ENCODE measurements around the gene IL1RAPL2. TPM values are rescaled to one million over a fixed set of nuclear protein-coding genes. Genes with fewer than 3 reads are reported as not detected.

Gene IL1RAPL2
- polyA plus RNA-seq, 1 experiment: not detected

- ChIA-PET POLR2A (no interaction called here), CTCF (no interaction called here)
- Histone ChIP-seq H3K27me3 (ENCODE audit: control insufficient read depth, insufficient read depth, low read length) (no peaks in the 10 kb centered on the region), H3K36me3 (ENCODE audit: control insufficient read depth, insufficient read depth, low read length) (no peaks in the 10 kb centered on the region), H3K4me3 (ENCODE audit: low read depth, low read length) (no peak overlapping the region)
- DNase-seq (ENCODE audit: low read depth): no peak
- no peak for TF ChIP-seq CTCF (IDR thresholded peaks at IDR 0.05; ENCODE audit: insufficient read depth, low read depth, low read length)
Observed at GRCh38 chrX:105753411-105753810, 1187.4 kb downstream of the IL1RAPL2 start.

- Histone ChIP-seq H3K36me3 (ENCODE audit: control insufficient read depth, insufficient read depth, low read length) (no peaks in the 10 kb centered on the region), H3K4me3 (ENCODE audit: low read depth, low read length) (no peak overlapping the region), H3K27me3 (ENCODE audit: control insufficient read depth, insufficient read depth, low read length) (no peaks in the 10 kb centered on the region)
- DNase-seq (ENCODE audit: low read depth): no peak
- TF ChIP-seq CTCF (IDR thresholded peaks at IDR 0.05; ENCODE audit: insufficient read depth, low read depth, low read length): no peak
- ChIA-PET CTCF (no interaction called here), POLR2A (no interaction called here)
Observed at GRCh38 chrX:105754286-105754964, 1188.4 kb downstream of the IL1RAPL2 start.

DNA sequence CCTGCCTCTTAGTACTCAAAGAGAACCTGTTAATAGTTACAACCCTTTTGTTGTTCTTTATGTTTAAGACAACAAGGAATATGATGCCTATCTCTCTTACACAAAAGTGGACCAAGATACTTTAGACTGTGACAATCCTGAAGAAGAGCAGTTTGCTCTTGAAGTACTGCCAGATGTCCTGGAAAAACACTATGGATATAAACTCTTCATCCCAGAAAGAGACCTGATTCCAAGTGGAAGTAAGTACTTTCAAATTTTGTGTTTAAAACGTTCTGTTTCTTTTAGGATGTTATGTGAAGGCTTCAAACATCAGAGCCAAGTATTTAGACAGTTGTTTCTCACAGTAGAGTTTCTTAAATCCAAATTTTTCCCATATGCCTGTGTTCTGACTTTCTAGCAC lies 1189.1 kb downstream of the IL1RAPL2 start:
- H3K27me3 ChIP-seq (ENCODE audit: control insufficient read depth, insufficient read depth, low read length): no peaks in the 10 kb centered on the region
- no peak overlapping the region for H3K4me3 ChIP-seq (ENCODE audit: low read depth, low read length)
- no peak for TF ChIP-seq CTCF (IDR thresholded peaks at IDR 0.05; ENCODE audit: insufficient read depth, low read depth, low read length)
- CTCF ChIA-PET: no interaction called here
- POLR2A ChIA-PET: no interaction called here
- no peak for DNase-seq (ENCODE audit: low read depth)
- no peaks in the 10 kb centered on the region for H3K36me3 ChIP-seq (ENCODE audit: control insufficient read depth, insufficient read depth, low read length)

- ChIA-PET POLR2A (no interaction called here), CTCF (no interaction called here)
- DNase-seq (ENCODE audit: low read depth): no peak
- no peak overlapping the region for H3K4me3 ChIP-seq (ENCODE audit: low read depth, low read length)
- no peaks in the 10 kb centered on the region for H3K27me3 ChIP-seq (ENCODE audit: control insufficient read depth, insufficient read depth, low read length)
- no peak for TF ChIP-seq CTCF (IDR thresholded peaks at IDR 0.05; ENCODE audit: insufficient read depth, low read depth, low read length)
- H3K36me3 ChIP-seq (ENCODE audit: control insufficient read depth, insufficient read depth, low read length): no peaks in the 10 kb centered on the region
Observed at GRCh38 chrX:105758754-105759153, 1192.8 kb downstream of the IL1RAPL2 start.

DNA sequence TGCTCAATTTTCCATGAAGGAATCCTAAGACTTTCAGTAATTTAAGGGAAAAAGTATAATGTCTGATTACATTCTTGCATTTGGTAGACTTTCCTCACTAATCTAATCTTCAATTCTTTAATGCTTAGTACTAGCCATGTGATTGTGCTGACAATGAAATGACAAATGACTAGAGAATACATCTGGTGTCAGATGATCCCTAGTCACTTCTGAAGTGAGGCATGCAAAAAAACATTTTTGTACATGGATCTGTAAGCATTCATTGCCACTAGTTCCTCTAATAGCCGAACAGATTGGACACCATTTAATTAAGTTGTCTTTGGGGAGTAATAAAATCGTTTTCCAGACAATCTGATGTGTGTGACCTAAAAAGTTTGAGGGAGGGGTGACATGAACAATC lies 1193.6 kb downstream of the IL1RAPL2 start:
- DNase-seq (ENCODE audit: low read depth): no peak
- ChIA-PET POLR2A (no interaction called here), CTCF (no interaction called here)
- no peaks in the 10 kb centered on the region for H3K36me3 ChIP-seq (ENCODE audit: control insufficient read depth, insufficient read depth, low read length)
- no peaks in the 10 kb centered on the region for H3K27me3 ChIP-seq (ENCODE audit: control insufficient read depth, insufficient read depth, low read length)
- TF ChIP-seq CTCF (IDR thresholded peaks at IDR 0.05; ENCODE audit: insufficient read depth, low read depth, low read length): no peak
- no peak overlapping the region for H3K4me3 ChIP-seq (ENCODE audit: low read depth, low read length)

Data from BJ (cell line).